ENCODE data around the gene CST4.
"Not testable (repeated sequence)": the region's sequence is repeated elsewhere in the genome, so short reads cannot be mapped to it uniquely, and the experiment has no call there.

The CST4 gene

DNA sequence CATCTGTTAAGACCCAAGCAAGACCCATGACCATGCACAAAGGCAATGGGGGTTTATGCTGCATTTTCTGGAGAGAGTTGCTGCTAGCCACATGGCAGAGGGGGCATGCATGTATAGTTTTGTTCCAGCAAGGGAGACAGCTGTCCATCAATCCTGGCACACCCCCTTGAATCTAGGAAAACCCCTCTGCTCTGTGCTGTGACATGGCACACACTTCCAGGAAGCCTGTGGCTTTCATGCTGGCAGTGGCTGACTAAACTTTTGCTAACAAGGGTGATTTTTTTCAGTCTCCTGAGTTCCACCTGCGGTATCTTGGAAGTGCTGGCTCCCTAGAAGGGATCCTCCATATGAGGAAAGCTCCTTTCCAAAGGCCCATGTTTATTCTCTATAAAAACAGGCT, 9.1 kb upstream of the CST4 start:
- H3K36me3 ChIP-seq = no peaks in the 10 kb centered on the region
- TF ChIP-seq, protein P1, sequence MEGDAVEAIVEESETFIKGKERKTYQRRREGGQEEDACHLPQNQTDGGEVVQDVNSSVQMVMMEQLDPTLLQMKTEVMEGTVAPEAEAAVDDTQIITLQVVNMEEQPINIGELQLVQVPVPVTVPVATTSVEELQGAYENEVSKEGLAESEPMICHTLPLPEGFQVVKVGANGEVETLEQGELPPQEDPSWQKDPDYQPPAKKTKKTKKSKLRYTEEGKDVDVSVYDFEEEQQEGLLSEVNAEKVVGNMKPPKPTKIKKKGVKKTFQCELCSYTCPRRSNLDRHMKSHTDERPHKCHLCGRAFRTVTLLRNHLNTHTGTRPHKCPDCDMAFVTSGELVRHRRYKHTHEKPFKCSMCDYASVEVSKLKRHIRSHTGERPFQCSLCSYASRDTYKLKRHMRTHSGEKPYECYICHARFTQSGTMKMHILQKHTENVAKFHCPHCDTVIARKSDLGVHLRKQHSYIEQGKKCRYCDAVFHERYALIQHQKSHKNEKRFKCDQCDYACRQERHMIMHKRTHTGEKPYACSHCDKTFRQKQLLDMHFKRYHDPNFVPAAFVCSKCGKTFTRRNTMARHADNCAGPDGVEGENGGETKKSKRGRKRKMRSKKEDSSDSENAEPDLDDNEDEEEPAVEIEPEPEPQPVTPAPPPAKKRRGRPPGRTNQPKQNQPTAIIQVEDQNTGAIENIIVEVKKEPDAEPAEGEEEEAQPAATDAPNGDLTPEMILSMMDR (IDR thresholded peaks at IDR 0.05; ENCODE audit: low read depth, low read length) = no peak
- H3K27ac ChIP-seq = peak overlapping the region; percentile 39
- no peaks in the 10 kb centered on the region for H3K27me3 ChIP-seq (ENCODE audit: insufficient read depth, low read depth, severe bottlenecking)
- no peak overlapping the region for H3K4me3 ChIP-seq (ENCODE audit: low read depth, low read length)
- DNase-seq = no peak
- no peaks in the 10 kb centered on the region for H3K9me3 ChIP-seq (ENCODE audit: severe bottlenecking)

DNA sequence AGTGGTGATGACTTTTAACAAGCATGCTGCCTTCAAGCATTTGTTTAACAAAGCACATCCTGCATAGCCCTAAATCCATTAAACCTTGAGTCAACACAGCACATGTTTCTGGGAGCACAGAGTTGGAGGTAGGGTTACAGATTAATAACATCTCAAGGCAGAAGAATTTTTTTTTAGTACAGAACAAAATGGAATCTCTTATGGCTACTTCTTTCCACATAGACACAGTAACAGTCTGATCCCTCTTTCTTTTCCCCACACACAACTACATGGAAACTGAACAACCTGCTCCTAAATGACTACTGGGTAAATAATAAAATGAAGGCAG, 6.2 kb upstream of the CST4 start:
- H3K27me3 ChIP-seq (ENCODE audit: insufficient read depth, low read depth, severe bottlenecking); DNase-seq; H3K36me3 ChIP-seq; H3K4me3 ChIP-seq (ENCODE audit: low read depth, low read length); H3K9me3 ChIP-seq (ENCODE audit: severe bottlenecking): not testable (repeated sequence)
- H3K27ac ChIP-seq = peak overlapping the region; percentile 60

DNA sequence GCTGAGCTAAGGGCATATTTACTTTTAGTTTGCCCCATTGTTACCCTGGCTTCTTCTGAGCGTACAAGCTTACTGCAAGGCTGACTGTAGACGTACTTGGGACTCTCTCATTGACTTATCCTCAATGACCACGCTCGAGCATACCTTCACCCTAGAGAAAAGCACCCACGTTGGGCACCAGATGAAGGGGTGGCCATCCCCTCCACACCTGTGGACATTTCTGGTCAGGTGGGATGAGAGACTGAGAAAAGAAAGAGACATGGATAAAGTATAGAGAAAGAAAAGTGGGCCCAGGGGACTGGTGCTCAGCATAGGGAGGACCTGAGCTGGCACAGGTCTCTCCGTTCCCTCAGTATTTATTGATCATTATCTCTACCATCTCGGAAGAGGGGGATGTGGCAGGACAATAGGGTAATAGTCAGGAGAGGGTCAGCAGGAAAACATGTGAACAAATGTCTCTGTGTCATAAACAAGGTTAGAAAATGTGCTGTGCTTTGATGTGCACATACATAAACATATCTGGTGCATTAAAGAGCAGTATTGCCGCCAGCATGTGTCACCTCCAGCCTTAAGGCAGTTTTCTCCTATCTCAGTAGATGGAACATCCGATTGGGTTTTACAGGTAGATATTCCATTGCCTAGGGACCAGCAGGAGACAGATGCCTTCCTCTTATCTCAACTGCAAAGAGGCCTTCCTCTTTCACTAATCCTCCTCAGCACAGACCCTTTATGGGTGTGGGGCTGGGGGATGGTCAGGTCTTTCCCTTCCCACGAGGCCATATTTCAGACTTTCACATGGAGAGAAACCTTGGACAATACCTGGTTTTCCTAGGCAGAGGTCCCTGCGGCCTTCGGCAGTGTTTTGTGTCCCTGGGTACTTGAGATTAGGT, 5.6 kb upstream of the CST4 start:
- H3K27ac ChIP-seq = peak overlapping the region; percentile 60
- not testable (repeated sequence) for H3K9me3 ChIP-seq (ENCODE audit: severe bottlenecking); H3K27me3 ChIP-seq (ENCODE audit: insufficient read depth, low read depth, severe bottlenecking); H3K4me3 ChIP-seq (ENCODE audit: low read depth, low read length); H3K36me3 ChIP-seq
- DNase-seq = peak; percentile 66

DNA sequence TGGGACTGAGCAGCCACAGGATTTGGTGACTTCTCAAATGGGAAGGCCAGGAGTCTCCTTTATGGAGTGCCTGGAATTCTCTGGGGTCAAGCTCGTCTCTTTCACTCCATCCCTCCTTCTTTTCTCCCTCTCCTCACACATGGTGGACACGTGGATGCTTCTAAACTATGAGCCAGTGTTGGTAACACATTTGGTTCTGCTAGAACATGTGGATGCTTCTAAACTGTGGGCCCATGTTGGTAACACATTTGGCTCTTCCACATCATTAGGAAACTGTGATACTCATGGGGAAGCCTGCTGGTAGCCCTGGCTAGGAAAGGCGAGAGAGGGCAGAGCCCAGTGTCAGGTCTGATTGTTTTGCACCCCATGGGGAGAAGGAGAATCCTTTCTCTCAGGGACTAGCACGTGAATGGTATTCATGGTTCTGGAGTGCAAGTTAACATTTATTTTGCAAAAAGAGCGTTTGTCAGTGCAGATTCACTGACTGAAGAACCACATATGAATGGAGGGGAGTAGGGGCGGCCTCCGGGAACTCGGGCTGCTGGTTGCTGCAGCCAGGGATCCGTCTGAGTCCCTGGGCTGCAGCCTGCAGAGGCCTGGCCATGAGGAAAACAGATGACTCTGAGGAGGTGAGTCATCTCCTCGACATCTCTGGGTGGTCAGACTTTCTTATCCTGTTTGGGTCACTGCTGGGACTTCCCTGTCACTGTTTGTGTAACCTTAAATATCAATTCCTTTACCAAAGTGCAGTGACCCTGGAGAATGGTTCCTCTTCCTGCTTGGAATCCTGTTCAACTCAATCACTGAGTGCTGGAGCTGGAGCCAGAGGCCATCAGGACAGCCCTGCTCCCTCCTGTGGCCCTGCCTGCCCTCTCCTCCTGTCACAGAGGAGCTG, 4.1 kb upstream of the CST4 start:
- not testable (repeated sequence) for H3K9me3 ChIP-seq (ENCODE audit: severe bottlenecking); H3K27ac ChIP-seq; H3K36me3 ChIP-seq; H3K4me3 ChIP-seq (ENCODE audit: low read depth, low read length); H3K27me3 ChIP-seq (ENCODE audit: insufficient read depth, low read depth, severe bottlenecking)
- DNase-seq = peak; percentile 36

DNA sequence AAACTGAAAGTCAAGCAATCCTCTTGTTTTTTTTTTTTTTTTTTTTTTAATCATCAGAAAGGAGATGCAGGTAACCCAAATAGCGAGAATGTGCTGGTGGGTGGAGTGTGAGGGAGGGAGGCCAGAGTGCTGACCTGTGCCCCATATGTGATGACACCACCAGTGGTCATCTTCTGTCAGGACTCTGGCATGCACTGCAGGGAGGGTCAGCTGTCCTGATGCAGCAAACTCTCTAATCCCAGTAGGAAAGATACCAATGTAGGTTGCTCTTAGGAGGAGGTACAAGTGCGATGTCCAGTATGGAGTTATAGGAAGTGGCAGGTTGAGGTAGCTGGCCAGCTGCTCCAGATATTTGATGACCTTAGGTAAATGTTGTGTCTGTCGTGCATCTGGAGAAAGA, 2.8 kb upstream of the CST4 start:
- Histone ChIP-seq H3K4me3 (ENCODE audit: low read depth, low read length) (no peak overlapping the region), H3K36me3 (no peaks in the 10 kb centered on the region), H3K27ac (no peak overlapping the region), H3K27me3 (ENCODE audit: insufficient read depth, low read depth, severe bottlenecking) (no peaks in the 10 kb centered on the region), H3K9me3 (ENCODE audit: severe bottlenecking) (no peaks in the 10 kb centered on the region)
- no peak for DNase-seq
- TF ChIP-seq, protein P1 (IDR thresholded peaks at IDR 0.05; ENCODE audit: low read depth, low read length) = no peak

DNA sequence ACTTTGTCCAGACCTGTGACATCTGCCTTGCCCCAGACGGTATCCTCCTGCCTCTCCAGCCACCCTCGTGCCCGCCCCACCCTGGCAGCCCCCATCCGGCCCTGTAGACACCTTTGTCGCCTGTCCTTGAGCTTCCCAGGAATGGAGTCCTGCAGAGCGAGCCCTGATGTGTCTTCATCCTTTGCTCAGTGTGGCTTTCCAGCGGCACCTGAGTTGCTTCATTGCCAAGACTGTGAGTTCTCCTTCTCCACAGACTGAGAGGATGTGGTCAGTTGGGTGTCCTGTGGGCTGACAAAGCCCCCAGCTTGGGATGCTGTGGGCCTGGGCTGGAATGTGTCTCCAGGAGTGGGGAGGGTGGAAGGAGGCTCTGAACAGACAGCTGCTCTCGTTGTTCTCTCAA, 1.7 kb upstream of the CST4 start:
- H3K27ac ChIP-seq = no peak overlapping the region
- TF ChIP-seq, protein P1 (IDR thresholded peaks at IDR 0.05; ENCODE audit: low read depth, low read length) = no peak
- no peak overlapping the region for H3K4me3 ChIP-seq (ENCODE audit: low read depth, low read length)
- H3K9me3 ChIP-seq (ENCODE audit: severe bottlenecking) = no peaks in the 10 kb centered on the region
- no peak for DNase-seq
- no peaks in the 10 kb centered on the region for H3K27me3 ChIP-seq (ENCODE audit: insufficient read depth, low read depth, severe bottlenecking)
- no peaks in the 10 kb centered on the region for H3K36me3 ChIP-seq

DNA sequence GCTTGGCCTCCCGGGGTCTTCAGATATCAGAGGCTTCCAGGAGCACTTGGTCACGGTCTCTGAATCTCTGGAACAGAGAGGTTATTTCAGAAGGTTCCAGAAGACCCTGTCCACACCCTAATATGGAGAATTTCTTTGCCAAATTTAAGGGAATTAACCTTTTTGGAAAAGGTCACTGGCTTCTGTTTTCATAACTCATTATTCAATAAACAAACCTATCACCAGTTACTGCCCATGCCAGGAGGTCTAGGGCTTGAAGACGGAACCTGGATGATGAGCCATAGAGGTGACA, 507 bp upstream of the CST4 start:
- H3K9me3 ChIP-seq (ENCODE audit: severe bottlenecking) = no peaks in the 10 kb centered on the region
- DNase-seq = no peak
- H3K4me3 ChIP-seq (ENCODE audit: low read depth, low read length) = no peak overlapping the region
- H3K36me3 ChIP-seq = no peaks in the 10 kb centered on the region
- no peak overlapping the region for H3K27ac ChIP-seq
- H3K27me3 ChIP-seq (ENCODE audit: insufficient read depth, low read depth, severe bottlenecking) = no peaks in the 10 kb centered on the region
- TF ChIP-seq, protein P1 (IDR thresholded peaks at IDR 0.05; ENCODE audit: low read depth, low read length) = no peak
